CD4-positive, alpha-beta T cell (primary cell): ENCODE measurements around the gene ENAH. TPM values are rescaled to one million over a fixed set of nuclear protein-coding genes. Genes with fewer than 3 reads are reported as not detected.

Experiments
- ATAC-seq: fragments of 200-7000 bp; cut with Tn5 transposase; one replicate; pipeline ENCODE4 v1.10.0; 2022; ENCODE audit warnings: mild to moderate bottlenecking; ENCODE audit not compliant: poor library complexity
- CTCF ChIA-PET: fragments of 350-600 bp; sonication (Branson Sonifier 250); formaldehyde crosslinking; loops from one replicate; lab custom pipeline; 2021; ENCODE audit warnings: antibody characterized with exemption, inconsistent platforms; lab: Charles Lee
- POLR2A ChIA-PET: fragments of 350-600 bp; sonication (Branson Sonifier 250); formaldehyde crosslinking; loops from one replicate; lab custom pipeline; 2021; ENCODE audit warnings: antibody characterized with exemption, inconsistent platforms; lab: Charles Lee
- DNase-seq, 14 experiments: peaks; one replicate each; pipeline ENCODE4 v3.0.0-alpha.2; 2013 to 2020; ENCODE audit warnings: mixed read lengths in 2 of 14
- H3K27ac ChIP-seq, 2 donors: one replicate each; pipeline versions ENCODE4 v1.5.1 to v1.7.0; 2013; ENCODE audit warnings: low read length in 2 of 2, low read depth in 1 of 2, mild to moderate bottlenecking in 1 of 2
- H3K27me3 ChIP-seq, 2 experiments: 1 replicate in 1 of 2; 2 replicates in 1 of 2; pipeline versions ENCODE4 v1.6.1 to v1.7.0; 2013; ENCODE audit warnings: low read length in 2 of 2, control low read depth in 1 of 2, mild to moderate bottlenecking in 1 of 2, moderate library complexity in 1 of 2; ENCODE audit not compliant: insufficient read depth in 2 of 2, control insufficient read depth in 1 of 2
- H3K36me3 ChIP-seq: one replicate; pipeline ENCODE4 v1.6.1; 2013; ENCODE audit warnings: low read length, control low read depth; ENCODE audit not compliant: insufficient read depth
- H3K4me1 ChIP-seq: one replicate; pipeline ENCODE4 v1.6.1; 2013; ENCODE audit warnings: low read length, control low read depth; ENCODE audit not compliant: insufficient read depth
- H3K4me3 ChIP-seq: one replicate; pipeline ENCODE4 v1.5.1; 2013; ENCODE audit warnings: mild to moderate bottlenecking, low read length, moderate library complexity
- H3K9me3 ChIP-seq, 2 experiments: 1 replicate in 1 of 2; 2 replicates in 1 of 2; pipeline versions ENCODE4 v1.6.1 to v1.7.0; 2013; ENCODE audit warnings: low read length in 2 of 2, mild to moderate bottlenecking in 2 of 2, control low read depth in 1 of 2, moderate library complexity in 1 of 2; ENCODE audit not compliant: control insufficient read depth in 1 of 2, insufficient read depth in 1 of 2
- H3K27ac Mint-ChIP-seq: one replicate; pipeline ENCODE4 v1.8.0; 2020; ENCODE audit warnings: mixed read lengths
- H3K27me3 Mint-ChIP-seq: one replicate; pipeline ENCODE4 v1.8.0; 2021; ENCODE audit warnings: mixed read lengths
- H3K36me3 Mint-ChIP-seq: one replicate; pipeline ENCODE4 v1.8.0; 2021; ENCODE audit warnings: low read depth, mixed read lengths
- H3K4me1 Mint-ChIP-seq: one replicate; pipeline ENCODE4 v1.8.0; 2021; ENCODE audit warnings: low read depth, mixed read lengths
- H3K4me3 Mint-ChIP-seq: one replicate; pipeline ENCODE4 v1.8.0; 2020; ENCODE audit warnings: mild to moderate bottlenecking, mixed read lengths
- H3K9me3 Mint-ChIP-seq: one replicate; pipeline ENCODE4 v1.8.0; 2020; ENCODE audit warnings: mixed read lengths
- intact Hi-C, 2 experiments: fragments of 100-400 bp; cut with DNase I in 1 of 2; cut with micrococcal nuclease in 1 of 2; formaldehyde crosslinking; loops; one replicate each; pipeline versions ENCODE4 v1.15.1 to v1.9.0; 2023 to 2025; cut with DNase I, micrococcal nuclease
- total RNA-seq, 174 experiments: library from RNA in 2 of 174; stranded (reverse) in 2 of 174; gene quantifications; one replicate each; pipeline ENCODE4 v1.2.3 and lab custom pipeline; 2021 to 2026
- TF ChIP-seq, protein P1 (sequence below): fragments of 200-600 bp; IDR thresholded peaks from one replicate; pipeline ENCODE4 v1.8.0; 2022; ENCODE audit warnings: antibody characterized with exemption, mild to moderate bottlenecking

Gene ENAH
- total RNA-seq, 2 experiments from 2014 or later = not detected

DNA sequence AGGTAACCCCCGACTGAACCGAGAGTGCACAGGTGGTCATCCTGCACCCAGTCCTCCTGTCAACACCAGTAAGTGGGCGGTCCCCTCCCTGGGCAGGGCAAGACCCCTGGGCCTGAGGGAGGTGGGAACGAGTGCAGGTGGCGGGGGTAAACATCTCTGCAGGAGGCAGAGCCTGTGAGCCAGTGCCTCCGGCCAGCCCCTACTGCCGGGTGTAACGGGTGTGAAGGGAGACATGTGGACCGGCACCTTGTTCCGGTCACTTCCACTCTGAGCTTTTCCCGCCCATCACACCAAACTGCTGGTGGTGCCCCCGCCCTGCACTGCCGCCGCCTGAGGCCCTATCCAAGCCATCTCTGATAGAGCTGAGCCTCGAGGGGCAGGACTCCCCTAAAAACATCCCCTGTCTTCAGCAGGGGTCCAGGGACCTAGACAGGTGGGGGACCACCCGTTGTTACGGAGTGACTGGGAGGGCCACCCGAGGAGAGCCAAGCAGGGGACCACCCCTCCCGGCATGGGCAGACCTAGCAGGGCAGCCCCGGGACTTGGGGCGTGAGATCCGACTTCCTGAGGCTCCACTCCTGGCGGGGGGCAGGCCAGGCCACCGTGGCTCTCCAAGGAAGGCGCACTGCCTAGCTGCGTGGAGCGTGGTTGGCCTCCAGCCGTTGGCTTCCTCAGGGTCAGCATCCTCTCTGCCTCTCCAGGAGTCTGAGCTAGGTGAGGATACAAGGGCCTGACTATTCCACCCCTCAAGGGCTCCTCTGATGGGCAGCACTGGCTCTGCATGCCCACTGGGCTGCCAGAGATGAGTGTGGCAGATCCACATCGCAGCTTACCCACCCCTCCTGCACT is 181.2 kb downstream of the ENAH start:
- no peak overlapping the region for H3K4me3 ChIP-seq
- no peak overlapping the region for H3K27ac ChIP-seq
- Mint-ChIP-seq H3K4me1 (peaks cover 52% of the 10 kb centered on the region), H3K27ac (no peak overlapping the region), H3K9me3 (no peaks in the 10 kb centered on the region), H3K4me3 (no peak overlapping the region), H3K36me3 (no peaks in the 10 kb centered on the region), H3K27me3 (no peaks in the 10 kb centered on the region)
- DNase-seq (no peak), ATAC-seq (no peak)
- ChIA-PET CTCF (no interaction called here), POLR2A (no interaction called here)
- no peaks in the 10 kb centered on the region for H3K36me3 ChIP-seq
- H3K9me3 ChIP-seq = no peaks in the 10 kb centered on the region
- no peaks in the 10 kb centered on the region for H3K27me3 ChIP-seq
- peaks cover 66% of the 10 kb centered on the region for H3K4me1 ChIP-seq
- TF ChIP-seq, protein P1, sequence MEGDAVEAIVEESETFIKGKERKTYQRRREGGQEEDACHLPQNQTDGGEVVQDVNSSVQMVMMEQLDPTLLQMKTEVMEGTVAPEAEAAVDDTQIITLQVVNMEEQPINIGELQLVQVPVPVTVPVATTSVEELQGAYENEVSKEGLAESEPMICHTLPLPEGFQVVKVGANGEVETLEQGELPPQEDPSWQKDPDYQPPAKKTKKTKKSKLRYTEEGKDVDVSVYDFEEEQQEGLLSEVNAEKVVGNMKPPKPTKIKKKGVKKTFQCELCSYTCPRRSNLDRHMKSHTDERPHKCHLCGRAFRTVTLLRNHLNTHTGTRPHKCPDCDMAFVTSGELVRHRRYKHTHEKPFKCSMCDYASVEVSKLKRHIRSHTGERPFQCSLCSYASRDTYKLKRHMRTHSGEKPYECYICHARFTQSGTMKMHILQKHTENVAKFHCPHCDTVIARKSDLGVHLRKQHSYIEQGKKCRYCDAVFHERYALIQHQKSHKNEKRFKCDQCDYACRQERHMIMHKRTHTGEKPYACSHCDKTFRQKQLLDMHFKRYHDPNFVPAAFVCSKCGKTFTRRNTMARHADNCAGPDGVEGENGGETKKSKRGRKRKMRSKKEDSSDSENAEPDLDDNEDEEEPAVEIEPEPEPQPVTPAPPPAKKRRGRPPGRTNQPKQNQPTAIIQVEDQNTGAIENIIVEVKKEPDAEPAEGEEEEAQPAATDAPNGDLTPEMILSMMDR = no peak
- intact Hi-C loops = loop anchor here in 1 of 2 experiments (5.0 kb wide), 1 partner anchor 591 kb away; the partner anchor contains the start of gene H3-3A

- no peak overlapping the region for H3K27ac ChIP-seq
- intact Hi-C loops = loop anchor here in 1 of 2 experiments (5.0 kb wide), 1 partner anchor 591 kb away; the partner anchor contains the start of gene H3-3A
- no peaks in the 10 kb centered on the region for H3K27me3 ChIP-seq
- no peaks in the 10 kb centered on the region for H3K9me3 ChIP-seq
- Mint-ChIP-seq H3K4me1 (peaks cover 48% of the 10 kb centered on the region), H3K27ac (no peak overlapping the region), H3K27me3 (no peaks in the 10 kb centered on the region), H3K4me3 (no peak overlapping the region), H3K9me3 (no peaks in the 10 kb centered on the region), H3K36me3 (no peaks in the 10 kb centered on the region)
- ATAC-seq (no peak), DNase-seq (no peak)
- POLR2A ChIA-PET = no interaction called here
- no peaks in the 10 kb centered on the region for H3K36me3 ChIP-seq
- CTCF ChIA-PET = no interaction called here
- H3K4me3 ChIP-seq = no peak overlapping the region
- TF ChIP-seq, protein P1 = no peak
- H3K4me1 ChIP-seq = peaks cover 66% of the 10 kb centered on the region
Measured at GRCh38 chr1:225471109-225471452, 181.8 kb downstream of the ENAH start.

- H3K4me1 Mint-ChIP-seq = peaks cover 48% of the 10 kb centered on the region
- H3K36me3 ChIP-seq = no peaks in the 10 kb centered on the region
- H3K4me3 ChIP-seq = no peak overlapping the region
- no peak for ATAC-seq
- H3K9me3 Mint-ChIP-seq = no peaks in the 10 kb centered on the region
- TF ChIP-seq, protein P1 = no peak
- no peaks in the 10 kb centered on the region for H3K27me3 Mint-ChIP-seq
- H3K4me1 ChIP-seq = peaks cover 70% of the 10 kb centered on the region
- H3K9me3 ChIP-seq = no peaks in the 10 kb centered on the region
- intact Hi-C loops = loop anchor here in 1 of 2 experiments (5.0 kb wide), 1 partner anchor 592 kb away; the partner anchor contains the start of gene H3-3A
- ChIA-PET POLR2A (interaction anchor here (3.6 kb wide), 1 partner anchor 26 kb away, joined by 152 read pairs; no protein-coding TSS in a partner anchor), CTCF (no interaction called here)
- DNase-seq = no peak
- H3K4me3 Mint-ChIP-seq = no peak overlapping the region
- no peaks in the 10 kb centered on the region for H3K27me3 ChIP-seq
- no peak overlapping the region for H3K27ac Mint-ChIP-seq
- no peaks in the 10 kb centered on the region for H3K36me3 Mint-ChIP-seq
- no peak overlapping the region for H3K27ac ChIP-seq
Measured at GRCh38 chr1:225470211-225471108, 182.5 kb downstream of the ENAH start.
